Measurements from ENCODE around the gene ZDHHC1.

ZDHHC1 gene

GRCh38 chr16:67406111-67406971, 9.9 kb downstream of the ZDHHC1 start:
- DNase-seq, result no peak

- no peak for DNase-seq
These were observed 10.9 kb downstream of the ZDHHC1 start for GRCh38 chr16:67405336-67405735.

GRCh38 chr16:67404740-67405226, 11.5 kb downstream of the ZDHHC1 start:
- DNase-seq, result no peak

- no peak for DNase-seq
These were observed 12.2 kb downstream of the ZDHHC1 start for GRCh38 chr16:67403976-67404555.

- DNase-seq, result no peak
These were observed 15.4 kb downstream of the ZDHHC1 start for GRCh38 chr16:67400901-67401300.

GRCh38 chr16:67399749-67400704, 16.2 kb downstream of the ZDHHC1 start:
- DNase-seq, result peak; percentile 43

GRCh38 chr16:67399218-67399733, 17.0 kb downstream of the ZDHHC1 start:
- peak; percentile 77 for DNase-seq

- peak; percentile 29 for DNase-seq
These were observed 17.6 kb downstream of the ZDHHC1 start for GRCh38 chr16:67398546-67399217.

GRCh38 chr16:67397812-67398545, 18.3 kb downstream of the ZDHHC1 start:
- peak; percentile 46 for DNase-seq

GRCh38 chr16:67397036-67397801, 19.1 kb downstream of the ZDHHC1 start:
- DNase-seq, result peak; percentile 49

- DNase-seq, result peak; percentile 85
These were observed 19.9 kb downstream of the ZDHHC1 start for GRCh38 chr16:67396159-67397035.

- DNase-seq, result no peak
These were observed 20.7 kb downstream of the ZDHHC1 start for GRCh38 chr16:67395458-67396158.

GRCh38 chr16:67395105-67395457, 21.2 kb downstream of the ZDHHC1 start:
- DNase-seq, result no peak

GRCh38 chr16:67394155-67395104, 21.8 kb downstream of the ZDHHC1 start:
- DNase-seq, result no peak

GRCh38 chr16:67393788-67394154, 22.5 kb downstream of the ZDHHC1 start:
- DNase-seq, result no peak

- peak; percentile 99 for DNase-seq
These were observed 23.0 kb downstream of the ZDHHC1 start, which contains the start of gene TPPP3 for GRCh38 chr16:67393111-67393787. TPPP3 (minus strand) TSS chr16:67393498; CDS start chr16:67391111, 2,387 bp downstream.

All from 8988T (cell line).